Measurements from ENCODE around the gene TRAPPC14.
"Not testable (repeated sequence)": the region's sequence is repeated elsewhere in the genome, so short reads cannot be mapped to it uniquely, and the experiment has no call there.

TRAPPC14 gene

DNA sequence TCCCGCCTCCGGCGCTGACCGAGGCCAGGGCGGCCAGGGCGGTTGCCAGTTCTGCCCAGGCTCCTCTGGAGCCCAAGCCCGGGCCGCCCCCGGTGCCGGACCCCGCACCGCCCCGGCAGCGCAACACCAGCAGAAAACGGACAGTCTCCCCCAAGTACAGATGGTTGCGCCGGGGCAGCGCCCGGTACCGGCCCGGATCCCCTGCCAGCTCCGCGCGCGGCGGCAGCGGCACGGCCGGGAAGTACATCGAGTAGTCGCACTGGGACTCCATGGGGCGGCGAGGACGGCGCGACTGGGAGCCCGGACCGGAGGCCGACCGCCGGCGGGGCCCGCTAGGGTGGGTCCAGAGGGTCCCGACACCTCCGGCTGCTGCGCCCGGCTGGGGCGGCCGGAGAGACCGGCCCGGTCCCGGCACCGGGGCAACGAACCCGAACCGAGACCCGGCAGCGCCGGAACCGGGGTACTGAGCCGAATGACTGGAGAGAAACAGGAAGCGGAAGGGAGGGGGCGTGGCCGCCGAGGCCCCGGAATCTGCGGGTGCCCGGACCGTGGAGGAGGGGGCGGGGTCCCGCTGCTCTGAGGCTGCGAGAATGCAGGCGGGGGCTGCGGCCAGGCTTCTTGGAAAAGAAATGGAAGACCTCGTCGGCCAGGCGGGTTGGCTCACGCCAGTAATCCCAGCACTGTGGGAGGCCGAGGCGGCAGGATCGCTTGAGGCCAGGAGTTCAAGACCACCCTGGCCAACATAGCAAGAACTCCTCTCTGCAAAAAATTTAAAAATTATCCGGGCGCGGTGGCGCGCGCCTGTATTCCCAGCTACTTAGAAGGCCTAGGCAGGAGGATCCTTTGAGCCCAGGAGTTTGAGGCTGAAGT is at the start of gene TRAPPC14:
Gene TRAPPC14 (minus strand): TSS at position 495 of the 870 bp plus-strand sequence. CDS start 224 bp downstream, at position 271.
- DNase-seq (ENCODE audit: low spot score) = peak; percentile 64

- DNase-seq (ENCODE audit: low spot score) = no peak
These were observed 45.9 kb upstream of the TRAPPC14 start for GRCh38 chr7:100204454-100204853.

GRCh38 chr7:100200693-100201092 is 42.2 kb upstream of the TRAPPC14 start:
- no peak for DNase-seq (ENCODE audit: low spot score)

- DNase-seq (ENCODE audit: low spot score) = peak; percentile 70
These were observed 39.7 kb upstream of the TRAPPC14 start for GRCh38 chr7:100198266-100198665.

- not testable (repeated sequence) for DNase-seq (ENCODE audit: low spot score)
These were observed 37.4 kb upstream of the TRAPPC14 start for GRCh38 chr7:100195901-100196322.

- no peak for DNase-seq (ENCODE audit: low spot score)
These were observed 36.7 kb upstream of the TRAPPC14 start for GRCh38 chr7:100195222-100195621.

DNA sequence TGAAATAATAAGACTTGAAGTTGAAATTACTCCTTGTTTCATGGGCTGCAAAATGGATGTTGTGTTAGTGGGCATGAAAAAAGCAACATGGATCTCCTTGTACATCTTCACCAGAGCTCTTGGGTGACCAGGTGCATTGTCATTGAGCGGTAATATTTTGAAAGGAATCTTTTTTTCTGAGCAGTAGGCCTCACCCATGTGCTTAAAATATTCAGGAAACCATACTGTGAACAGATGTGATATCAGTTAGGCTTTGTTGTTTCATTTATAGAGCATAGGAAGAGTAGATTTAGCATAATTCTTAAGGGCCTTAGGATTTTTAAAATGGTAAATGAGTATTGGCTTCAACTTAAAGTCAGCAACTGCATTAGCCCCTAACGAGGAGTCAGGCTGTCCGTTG is 34.4 kb upstream of the TRAPPC14 start:
- no peak for DNase-seq (ENCODE audit: low spot score)

DNA sequence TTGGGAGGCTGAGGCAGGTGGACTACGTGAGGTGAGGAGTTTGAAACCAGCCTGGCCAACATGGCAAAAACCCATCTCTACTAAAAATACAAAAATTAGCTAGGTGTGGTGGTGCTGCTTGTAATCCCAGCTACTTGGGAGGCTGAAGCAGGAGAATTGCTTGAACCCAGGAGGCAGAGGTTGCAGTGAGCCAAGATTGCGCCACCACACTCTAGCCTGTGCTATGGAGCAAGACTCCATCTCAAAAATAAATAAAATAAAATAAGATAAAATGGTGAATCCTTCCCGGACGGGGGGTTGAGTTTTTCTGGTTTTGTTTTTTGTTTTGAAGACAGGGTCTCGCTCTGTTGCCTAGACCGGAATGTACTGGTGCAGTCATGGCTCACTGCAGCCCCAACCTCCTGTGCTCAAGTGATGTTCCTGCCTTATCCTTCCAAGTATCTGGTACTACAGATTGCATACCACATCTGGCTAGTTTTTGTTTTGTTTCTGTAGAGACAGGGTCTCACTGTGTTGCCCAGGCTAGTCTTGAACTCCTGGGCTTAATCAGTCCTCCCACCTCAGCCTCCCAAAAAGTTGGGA is 33.8 kb upstream of the TRAPPC14 start:
- DNase-seq (ENCODE audit: low spot score) = not testable (repeated sequence)

- DNase-seq (ENCODE audit: low spot score) = no peak
These were observed 33.3 kb upstream of the TRAPPC14 start for GRCh38 chr7:100191775-100192174.

DNA sequence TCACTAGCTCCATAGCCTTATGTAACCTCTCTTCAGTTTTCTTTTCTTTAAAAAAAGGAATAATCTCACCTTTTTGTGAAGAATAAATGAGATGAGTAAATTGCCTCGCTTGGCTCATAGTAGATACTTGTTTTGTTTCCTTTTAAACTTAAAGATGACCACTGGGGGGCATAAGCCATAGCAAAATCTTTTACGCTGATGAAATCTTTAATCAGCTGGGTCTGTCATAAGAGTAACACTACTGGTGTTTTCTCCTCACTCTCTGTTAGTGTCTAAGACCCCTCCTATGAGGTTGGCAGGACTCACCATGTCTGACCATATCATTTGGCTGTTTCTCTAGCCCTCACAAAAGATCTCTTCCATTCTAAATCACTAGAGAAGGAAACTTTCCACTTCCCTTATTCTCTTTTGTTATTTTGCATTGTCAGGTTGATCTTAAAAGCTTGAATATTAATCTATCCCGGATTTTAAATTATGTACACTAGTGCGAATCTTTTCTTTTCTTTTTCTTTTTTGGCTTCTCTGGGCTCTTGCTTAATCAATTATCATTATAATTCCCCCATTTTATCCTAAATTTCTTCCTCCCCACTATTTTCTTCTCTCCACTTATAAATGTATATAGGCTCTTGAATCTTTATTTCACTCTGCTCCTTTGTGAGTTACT is 31.7 kb upstream of the TRAPPC14 start:
- DNase-seq (ENCODE audit: low spot score) = peak; percentile 65

GRCh38 chr7:100189061-100189460 is 30.5 kb upstream of the TRAPPC14 start:
- no peak for DNase-seq (ENCODE audit: low spot score)

DNA sequence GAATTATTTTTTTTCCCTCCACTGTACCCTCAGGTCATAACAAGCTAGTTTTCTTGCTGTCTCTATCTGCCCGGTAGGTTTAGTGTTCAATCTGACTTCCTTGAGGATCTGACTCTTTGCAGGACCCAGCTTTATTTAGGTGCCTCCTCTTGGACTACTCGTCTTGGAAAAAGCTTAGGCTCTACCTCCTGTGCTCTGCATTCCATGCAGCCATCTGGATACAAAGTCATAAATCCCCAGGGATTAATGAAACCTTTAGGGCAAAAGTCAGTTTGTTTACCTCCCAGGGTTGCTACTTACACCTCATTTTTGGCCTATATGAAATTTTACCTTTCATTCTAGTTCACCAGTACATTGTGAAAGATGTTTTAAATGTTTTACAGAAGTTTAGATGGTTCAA is 27.2 kb upstream of the TRAPPC14 start:
- DNase-seq (ENCODE audit: low spot score) = no peak

GRCh38 chr7:100183090-100183489 is 24.6 kb upstream of the TRAPPC14 start:
- not testable (repeated sequence) for DNase-seq (ENCODE audit: low spot score)

DNA sequence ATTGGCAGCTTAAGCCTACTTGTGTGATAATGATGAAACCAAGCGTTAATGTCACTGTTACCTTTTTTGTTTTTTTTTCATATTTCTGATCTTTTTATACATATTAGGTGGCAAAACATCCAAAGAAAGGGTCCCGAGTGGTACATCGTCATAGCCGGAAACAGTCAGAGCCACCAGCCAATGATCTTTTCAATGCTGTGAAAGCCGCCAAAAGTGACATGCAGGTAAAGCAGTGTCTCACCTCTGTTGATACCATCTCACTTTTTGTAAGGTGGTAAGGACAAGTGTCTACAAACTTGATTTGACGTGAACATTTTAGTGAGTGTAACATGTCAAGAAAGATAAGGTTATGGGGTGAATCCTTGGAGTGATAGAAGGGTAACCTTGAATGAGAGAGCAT is 24.1 kb upstream of the TRAPPC14 start:
- not testable (repeated sequence) for DNase-seq (ENCODE audit: low spot score)

DNA sequence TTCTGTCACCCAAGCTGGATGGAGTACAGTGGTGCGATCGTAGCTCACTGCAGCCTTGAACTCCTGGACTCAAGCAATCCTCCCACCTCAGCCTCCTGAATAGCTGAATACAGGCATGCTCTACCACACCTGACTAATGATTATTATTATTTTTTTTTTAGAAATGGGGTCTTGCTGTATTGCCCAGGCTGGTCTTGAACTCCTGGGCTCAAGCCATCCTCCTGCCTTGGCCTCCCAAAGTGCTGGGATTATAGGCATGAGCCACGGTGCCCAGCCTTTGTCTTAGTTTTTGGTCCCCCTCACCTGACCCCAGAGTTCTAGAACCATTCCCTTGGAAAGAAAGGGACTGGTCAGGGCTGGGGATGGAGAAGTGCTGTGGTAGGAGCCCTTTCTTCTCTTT is 21.6 kb upstream of the TRAPPC14 start:
- DNase-seq (ENCODE audit: low spot score) = not testable (repeated sequence)

DNA sequence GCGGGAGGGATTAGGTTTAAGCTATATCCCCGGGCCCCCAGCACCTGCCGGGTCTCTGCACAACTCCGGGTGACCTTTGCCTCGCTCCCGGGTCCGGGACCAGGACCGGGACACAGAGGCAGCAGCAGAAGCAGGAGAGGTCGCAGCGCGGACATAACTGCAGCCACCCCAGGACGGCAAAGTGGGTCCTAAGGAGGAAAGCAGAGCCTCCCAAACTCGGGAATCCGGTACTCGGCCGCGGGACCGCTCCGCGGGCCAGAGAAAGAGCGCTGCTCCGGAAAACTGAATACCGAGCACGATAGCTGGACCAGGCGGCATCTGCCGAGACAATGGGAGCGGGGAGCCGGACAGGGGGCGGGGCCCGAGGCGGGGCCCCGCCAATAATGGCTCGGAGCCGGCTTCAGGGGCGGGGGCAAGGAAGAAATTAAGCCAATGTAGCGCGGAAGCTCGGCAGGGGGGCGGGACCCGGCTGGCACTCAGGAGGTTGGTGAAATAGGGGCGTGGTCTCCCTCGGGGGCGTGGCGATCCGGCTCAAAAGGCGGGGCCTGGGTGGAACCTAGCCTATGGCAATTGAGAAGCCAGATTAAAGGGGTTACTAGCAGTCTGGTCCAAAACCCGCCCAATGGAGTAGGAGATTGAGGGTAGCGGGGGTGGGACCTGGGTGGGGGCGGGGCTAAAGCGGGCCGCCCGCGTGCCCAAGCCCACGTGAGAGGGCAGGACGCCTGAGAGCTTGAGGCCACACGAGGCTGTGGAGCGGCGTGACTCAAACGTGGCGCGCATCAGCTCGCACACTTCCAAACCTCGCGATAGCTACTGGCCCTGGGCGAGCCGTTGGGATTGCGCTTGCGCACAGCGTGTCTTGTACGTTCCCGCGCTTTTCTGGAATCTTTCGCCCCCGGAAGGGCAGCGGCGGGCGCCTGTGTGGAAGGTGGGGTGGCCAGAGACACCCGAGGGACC is 18.8 kb upstream of the TRAPPC14 start, which contains the start of the genes GPC2 and STAG3:
Gene GPC2 (minus strand): TSS at position 337 of the 957 bp plus-strand sequence. CDS start 182 bp downstream, at position 155.
Gene STAG3 (plus strand): TSS at position 874 of the 957 bp plus-strand sequence. CDS start 2,639 bp downstream, outside the sequence.
- peak; percentile 92 for DNase-seq (ENCODE audit: low spot score)

DNA sequence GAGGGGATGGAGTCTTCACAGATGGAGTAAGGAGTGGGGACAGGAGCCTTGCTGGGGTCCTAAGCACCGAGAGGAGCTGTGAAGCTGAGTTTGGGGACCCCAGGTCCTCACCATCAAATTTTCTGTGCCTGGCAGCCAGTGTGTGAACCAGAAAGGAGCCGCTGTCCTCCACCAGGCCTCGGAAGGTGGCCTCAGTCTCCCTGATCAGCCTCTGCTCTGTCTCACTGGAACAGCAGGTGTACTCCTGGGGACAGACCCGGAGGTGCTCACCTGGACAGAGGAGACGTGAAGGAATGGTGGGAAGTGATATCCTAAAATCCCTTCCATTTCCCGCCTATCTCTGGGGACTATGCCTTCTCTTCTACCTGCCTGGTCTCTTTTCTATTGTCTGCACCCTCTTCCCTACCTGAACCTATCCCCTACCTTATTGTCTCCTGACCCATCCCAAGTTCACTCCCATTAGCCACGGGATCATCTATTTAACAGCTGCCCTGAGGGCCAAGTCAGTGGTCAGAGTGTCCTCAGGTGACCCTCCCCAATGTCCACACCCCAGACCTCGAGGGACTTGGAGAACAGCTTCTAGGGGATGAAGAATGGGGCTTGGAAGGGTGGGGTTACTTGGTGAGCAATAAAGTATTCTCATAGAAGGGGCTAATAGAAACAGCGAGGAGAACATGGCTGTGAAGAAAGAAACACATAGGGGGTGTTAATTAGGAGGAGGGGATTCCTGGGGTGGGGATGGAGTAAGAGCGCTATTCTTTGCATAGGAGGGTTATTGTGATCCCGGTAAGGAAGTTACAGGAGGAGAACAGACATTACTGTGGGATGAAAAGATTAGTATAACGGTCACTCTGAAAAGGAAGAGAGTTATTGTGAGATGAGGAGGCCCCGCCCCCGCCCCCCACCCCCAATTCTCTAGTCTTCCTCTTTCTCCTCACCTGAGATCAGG is 17.8 kb upstream of the TRAPPC14 start:
- no peak for DNase-seq (ENCODE audit: low spot score)

DNA sequence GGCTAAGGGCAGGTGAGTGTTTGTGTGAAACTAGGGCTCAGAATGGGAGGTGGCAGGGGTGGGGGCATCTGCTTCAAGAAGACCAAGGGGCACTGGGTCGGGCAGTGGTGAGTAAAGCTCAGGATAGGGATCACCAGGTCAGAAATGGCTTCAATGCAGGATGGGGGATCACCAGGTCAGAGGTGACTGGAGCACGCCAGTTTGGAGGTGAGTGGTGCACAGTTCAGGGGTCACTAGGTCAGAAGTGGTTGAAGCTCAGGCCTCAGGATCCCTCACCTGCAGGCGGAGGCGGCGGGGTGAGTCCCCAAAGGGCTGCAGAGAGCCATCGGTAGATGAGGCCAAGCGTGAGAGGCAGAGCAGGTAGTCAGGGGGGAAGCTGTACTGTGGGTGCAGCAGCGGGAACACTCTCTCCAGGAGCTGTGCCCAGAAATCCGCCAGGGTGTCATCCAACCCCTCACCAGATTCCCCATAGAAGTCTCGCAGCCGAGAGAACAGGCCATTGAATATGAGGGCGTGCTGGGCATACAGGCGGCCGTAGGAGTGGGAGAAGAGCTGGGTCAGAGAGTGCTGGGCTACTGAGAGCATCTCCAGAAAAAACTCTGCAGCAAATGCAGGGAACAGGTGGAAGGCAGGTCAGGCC is 16.9 kb upstream of the TRAPPC14 start:
- DNase-seq (ENCODE audit: low spot score) = no peak

GRCh38 chr7:100174582-100174981 is 16.1 kb upstream of the TRAPPC14 start:
- no peak for DNase-seq (ENCODE audit: low spot score)

Measured in pons (tissue), 1 donor.